Renal cortical epithelial cell (primary cell): ENCODE measurements around the gene LPP. TPM values are rescaled to one million over a fixed set of nuclear protein-coding genes. Genes with fewer than 3 reads are reported as not detected.

Source experiments
- DNase-seq: peaks from one replicate; pipeline ENCODE4 v3.0.0-alpha.2; 2011; ENCODE audit warnings: low read depth
- total RNA-seq: library from RNA; depleted of rRNA; stranded (reverse); fragments of >200 nt; gene quantifications from 2 replicates; pipeline ENCODE4 v1.2.3, GENCODE V29; 2014

LPP gene
- total RNA-seq, 1 donor from 2014 or later = 95.5 TPM

DNA sequence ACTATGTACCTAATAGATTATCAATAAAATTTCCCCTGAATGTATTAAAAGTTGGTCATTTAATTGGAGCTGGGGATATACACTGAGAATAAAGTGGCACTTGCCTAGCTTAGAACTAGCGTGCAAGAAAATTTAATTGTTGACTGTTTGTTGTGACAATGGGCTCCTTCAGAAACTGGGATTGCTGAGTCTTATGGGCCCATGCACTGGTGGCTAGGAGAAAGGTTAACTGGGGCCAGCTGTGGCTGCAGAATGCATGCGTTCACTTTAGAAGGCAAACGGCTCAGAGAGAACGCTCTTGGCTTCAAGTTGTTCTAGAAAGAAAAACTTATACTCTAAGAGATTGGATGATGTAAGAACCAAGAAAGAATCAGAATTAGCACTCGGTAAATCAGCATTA, 18.7 kb upstream of the LPP start:
- DNase-seq = no peak

DNA sequence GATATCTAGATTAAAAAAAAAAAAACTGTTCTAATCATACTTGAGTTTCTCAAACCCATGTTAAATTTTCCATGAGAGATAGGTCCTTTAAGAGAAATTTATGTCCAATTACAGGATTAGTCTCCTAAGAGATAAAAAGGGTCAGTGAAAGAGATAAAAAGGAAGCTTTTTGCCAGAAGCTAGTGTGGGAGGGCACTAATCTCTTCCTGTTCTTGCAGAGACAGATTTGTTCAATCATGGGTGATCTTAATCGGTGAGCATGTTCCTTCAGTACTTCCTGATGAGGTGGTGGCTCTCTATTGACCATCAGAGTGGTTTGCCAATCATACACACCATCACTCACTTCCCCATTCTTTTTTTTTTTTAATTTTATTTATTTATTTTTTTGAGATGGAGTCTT, 16.9 kb upstream of the LPP start:
- DNase-seq = no peak

DNA sequence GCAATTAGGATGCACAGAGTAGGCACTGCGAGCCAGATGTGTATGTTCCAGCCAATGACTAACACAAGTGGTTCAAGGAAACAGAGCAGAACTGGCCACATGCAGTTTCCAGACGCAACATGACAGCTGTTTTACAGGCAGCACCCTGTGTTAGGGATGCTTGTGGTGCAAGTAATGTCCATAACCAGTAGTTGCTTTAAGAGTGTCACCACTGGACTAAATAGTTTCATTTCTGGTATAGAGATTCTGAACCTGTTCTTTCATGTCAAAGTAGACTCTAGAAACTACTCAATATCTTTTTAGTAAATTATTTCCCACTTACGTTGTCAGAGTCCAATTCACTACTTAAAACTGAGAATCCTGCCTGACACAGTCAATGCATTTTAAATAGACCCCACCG, 14.5 kb upstream of the LPP start:
- no peak for DNase-seq

DNA sequence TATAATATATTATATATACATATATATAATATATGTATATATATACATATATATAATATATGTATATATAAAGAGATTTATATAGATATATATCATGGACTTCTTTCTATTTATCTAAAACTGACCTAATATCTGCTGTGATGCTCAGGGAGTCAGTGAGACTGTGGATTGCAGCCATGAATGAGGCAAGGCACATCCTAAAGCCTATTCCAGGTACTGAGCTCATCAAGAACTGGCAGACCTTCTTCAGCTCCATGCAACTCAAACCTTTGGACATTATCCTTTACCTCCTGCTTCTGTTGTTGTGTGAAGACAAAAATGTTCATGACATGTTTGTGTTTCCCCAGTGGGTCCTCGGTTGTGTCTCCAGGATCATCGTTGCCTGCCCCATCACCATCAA, 7.7 kb upstream of the LPP start:
- DNase-seq = no peak

DNA sequence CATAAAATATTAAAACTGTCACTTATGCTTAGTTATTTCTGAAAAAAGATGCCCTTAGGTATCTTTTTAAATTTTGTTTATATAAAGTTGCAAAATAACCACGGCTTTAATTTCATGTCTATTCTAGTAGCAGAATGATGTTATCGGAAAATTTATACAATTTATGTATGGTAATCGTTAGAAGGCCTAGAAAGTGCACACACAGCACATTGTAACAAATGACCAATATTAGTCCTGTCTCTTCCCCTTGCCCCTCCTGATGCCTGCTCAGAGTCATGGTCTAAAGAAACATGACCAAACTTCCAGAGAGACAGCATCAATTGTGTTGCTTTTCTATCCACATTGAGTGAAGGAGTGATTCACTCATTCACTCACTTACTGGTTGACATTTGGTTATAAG, 6.2 kb upstream of the LPP start:
- DNase-seq = no peak

DNA sequence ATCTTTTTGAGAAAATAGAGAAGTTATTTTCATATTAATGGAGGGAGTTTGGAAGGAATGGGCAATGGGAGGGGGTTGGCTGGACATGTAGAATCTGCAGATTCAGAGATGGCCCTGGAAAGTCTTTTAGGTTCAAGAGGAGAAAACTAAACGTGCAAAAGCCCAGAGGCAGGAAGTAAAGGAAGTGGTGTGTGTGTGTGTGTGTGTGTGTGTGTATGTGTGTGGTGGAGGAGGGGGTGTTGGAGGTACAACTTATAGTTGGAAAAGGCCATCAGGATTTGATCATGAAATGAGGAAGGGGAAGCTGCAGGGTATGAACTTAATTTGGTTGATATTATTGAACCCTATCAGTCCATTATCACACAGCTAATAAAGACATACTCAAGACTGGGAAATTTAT, 5.6 kb upstream of the LPP start:
- no peak for DNase-seq

DNA sequence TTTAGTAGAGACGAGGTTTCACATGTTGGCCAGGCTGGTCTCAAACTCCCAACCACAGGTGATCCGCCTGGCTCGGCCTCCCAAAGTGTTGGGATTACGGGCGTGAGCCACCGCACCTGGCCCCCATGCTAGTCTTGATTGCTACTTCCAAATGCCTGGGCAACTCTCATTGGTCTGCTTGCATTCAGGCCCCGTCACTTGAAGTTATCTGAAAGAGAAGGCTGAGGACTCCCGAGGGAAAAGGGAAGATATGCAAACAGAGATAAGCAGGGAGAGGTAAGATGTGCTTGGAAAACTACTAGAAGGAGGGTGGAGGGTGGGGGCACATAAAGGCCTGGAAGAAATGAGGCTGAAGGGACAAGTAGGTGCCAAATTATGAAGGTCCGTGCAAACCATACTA, 4.4 kb upstream of the LPP start:
- DNase-seq = no peak

DNA sequence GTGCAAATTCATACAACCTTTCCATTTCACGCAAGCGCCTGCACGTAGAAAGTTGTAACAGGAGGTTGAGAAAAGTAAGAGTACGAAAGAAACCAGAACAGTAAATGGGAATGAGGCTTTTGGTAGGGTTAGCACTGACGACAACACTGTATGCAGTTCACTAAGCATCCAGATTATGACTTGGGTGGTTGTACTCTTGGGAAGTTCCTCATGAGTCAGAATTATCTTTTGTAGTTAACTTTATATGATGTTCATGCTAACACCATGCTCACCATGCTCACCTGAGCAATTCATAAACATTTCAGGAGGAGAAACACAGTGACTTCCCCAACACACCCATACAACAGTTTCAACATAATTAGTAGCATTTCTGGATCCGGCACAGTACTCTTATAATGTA, 3.0 kb upstream of the LPP start:
- DNase-seq = no peak

DNA sequence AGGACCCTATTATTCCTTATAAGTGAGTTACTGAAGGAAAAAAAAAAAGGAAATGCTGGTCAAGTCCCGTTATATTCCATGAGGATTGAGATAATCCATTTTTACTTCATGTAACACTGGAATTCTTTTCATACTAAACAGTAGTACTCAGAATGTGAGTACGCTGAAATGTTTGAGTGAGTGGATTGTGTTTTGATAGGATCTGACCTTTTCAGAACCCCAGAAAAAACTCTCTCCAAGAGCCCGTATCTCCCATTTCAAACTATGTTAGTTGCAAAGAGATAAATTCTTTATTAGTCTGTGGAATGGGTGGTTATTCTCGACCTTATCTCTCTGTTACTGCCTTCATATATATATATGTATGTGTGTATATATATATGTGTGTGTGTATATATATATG, 2.5 kb upstream of the LPP start:
- no peak for DNase-seq

DNA sequence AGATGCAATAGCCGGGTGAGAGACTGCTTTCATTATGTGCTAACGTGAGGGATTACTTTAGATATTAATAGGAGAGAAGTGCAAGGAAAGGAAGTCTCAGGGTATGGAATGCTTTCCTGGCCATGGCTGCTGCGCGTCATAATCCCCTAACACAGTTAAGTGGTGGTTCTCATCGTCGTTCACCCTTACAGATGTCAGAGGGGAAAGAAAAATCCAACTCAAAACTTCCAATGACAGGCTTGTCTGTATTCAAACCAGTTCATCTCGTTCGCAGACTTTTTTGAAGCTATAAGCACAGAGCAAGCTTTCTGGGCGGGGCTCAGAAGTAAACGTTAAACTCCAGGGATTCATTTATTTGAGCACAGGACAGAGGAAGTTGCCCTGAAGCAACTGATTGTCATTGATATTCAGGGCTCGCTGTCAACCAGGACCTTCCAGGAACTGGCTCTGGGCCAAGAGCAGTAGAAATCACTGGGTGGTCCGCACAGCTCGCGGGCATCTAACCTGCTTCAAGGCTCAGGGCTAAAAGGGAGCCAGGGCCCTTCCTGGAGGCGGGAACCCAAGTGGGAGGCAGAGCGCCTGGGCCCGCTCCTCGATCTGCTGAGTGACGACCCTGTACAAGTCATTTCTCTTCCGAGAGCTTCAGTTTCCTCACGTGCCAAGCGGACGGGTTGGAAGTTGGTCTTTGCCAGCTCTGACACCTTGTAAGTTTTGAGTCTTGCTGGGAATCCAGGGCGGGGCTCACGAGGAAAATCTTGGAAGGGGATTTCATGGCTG, 1.1 kb upstream of the LPP start:
- DNase-seq = no peak

DNA sequence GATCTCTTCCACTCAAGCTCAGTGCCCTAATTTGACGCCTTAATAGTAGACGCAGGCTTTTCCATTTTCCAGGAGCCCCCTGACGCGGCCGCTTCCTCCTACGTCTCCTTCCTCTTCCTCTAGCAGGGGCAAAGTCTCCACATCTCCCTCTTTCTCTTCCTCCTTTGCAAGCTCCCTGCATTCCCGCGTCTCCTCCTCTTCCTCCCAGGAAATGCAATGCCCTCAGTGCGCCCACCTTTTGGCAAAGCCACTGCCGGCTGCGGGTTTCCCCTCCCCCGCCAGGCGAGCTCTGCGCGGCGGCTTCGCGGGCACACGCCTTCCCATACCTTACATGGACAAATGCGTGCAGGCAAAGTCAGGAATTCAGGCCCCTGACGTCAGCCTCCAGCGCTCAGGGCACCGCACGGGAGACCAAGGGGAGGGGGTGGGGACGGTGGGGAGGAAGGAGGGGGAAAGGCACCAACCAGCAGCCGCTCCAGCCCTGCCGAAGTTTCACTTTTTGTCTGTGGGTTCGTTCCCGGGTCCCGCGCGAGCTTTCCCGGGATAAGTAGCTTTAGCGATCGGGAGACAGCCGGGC, 432 bp upstream of the LPP start:
- DNase-seq = peak; percentile 83

DNA sequence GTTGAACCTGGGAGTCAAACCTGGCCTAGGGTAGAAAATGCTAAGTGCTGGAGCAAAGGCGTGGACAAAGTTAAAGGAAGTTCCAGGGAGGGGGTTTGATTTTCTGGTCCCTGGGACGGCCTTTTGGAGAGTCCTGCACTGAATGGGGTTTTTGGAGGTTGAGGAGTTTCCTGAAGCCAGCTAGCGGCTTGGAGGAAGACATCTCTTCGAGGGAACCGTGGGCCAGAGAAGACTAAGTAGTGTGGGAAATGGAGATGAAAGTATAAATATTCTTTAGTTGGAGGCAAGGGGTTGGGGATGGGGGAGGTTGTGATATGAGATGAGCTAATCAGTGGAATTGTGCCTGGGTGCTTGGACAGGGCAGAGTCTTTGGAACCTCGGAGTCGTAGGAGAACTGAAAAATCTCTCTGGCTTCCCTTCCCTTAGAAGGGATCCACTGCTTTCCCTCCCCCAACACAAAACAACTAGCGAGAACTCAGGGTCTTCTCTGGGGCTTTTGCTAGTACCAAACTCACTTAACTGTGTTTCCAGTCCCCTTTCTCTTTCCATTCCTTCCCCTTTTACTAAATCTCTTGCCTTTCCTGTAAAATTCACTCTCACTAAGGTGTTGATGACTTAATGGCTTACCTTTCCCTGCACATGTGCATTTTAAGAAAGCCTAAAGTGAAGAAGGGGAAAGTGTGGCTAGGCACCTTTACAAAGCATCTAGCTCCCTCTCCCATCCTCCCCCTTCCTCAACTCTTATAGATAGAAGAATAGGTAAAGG, 1.0 kb downstream of the LPP start:
- no peak for DNase-seq

DNA sequence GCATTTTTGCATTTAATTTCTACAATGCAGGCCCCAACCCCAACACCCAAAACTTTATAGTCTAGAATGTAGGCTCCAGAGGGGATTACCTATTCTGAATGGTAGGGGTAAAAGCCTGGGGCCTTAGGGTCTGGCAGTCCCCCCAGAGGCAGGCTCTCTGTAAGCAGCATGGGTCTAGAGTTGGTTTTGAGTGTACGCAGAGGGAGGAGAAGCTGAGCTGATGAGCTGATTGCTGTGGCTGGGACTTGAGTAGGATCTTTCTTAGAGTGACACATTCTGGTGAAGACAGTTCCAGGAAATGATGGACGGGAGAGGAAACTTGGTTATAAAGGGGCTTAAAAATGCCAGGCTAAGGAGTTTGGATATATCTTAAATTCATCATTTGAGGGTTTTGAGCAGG, 2.1 kb downstream of the LPP start:
- no peak for DNase-seq

DNA sequence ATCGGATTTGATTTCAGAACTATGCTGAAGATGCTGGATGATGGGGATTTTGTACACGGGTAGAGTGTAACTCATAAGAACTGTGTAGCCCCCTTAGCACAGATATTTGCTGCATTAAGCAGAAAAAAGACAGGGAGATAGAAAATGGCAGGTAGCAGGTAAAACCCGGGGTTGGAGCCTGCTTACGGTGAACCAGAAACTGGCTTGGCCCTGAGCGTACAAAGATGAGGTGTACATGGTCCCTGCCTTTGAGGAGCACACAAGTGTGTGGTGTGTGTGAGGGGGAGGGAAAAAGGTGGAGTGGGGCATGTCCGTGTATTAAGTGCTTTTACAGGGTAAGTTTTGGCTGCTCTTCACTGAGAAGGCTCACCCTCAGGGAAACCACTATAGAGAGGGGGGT, 3.5 kb downstream of the LPP start:
- no peak for DNase-seq

DNA sequence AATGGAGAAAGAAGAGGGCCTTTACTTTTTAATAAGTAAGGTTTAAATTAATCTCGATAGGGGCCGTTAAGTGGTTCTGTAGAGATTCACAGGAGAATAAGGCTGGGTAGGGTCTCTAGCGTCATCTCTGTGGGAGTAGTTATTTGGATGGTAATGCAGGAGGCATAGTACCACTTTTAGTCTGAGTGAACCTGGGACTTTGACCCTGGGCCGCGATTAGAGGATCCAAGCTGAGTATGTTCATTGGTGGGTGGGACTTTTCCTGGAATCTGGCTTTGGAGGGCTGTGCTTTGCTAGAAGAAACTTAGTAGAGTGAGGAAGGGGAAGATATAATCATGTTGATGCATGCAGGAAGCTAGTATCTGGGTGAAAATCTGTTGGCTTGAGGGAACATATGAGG, 4.0 kb downstream of the LPP start:
- no peak for DNase-seq

DNA sequence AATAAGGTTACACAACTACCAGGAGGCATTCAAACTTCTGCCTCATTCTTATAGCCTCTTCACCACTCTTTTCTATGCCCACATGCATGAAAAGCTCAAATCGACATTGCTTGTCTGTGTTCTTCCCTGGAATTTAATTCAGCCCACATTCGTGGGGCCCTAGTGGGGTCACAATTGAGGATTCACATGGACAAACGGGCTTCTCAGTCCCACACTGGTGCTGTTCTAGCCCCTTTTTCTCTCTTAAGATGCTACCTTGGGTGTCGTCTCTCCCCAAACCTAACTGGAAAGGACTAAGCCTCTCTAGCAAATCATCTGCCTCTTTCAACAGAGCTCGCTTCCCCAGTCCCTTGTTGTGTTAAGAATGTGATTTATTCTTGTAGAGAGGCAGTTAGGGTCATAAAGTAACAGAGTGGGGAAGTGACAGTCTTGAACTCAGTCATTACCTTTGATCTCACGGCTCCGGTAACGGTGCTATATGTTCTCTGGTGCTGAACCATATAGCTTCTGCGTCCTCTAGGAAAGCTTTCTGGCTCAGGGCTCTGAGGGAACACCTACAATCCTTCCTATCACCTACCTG, 4.9 kb downstream of the LPP start:
- DNase-seq = no peak

DNA sequence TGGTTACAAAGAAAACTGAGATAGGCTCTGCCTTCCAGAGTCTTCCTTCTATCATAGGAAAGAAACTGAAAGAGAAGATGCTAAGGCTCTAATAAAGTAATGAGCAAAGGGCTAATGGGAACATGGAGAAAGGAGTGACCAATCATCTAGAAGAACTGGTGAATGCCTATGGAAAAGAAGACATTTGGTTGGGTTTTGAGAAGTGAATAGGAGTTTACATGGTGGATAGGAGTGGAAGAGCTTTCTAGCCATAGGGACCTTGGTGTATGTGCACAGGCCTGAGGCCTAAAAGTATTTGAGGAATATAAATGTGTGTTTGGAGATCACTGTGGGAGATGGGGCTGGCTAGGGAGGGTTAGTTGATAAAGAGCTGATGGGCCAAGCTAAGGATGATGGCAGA, 6.8 kb downstream of the LPP start:
- no peak for DNase-seq

DNA sequence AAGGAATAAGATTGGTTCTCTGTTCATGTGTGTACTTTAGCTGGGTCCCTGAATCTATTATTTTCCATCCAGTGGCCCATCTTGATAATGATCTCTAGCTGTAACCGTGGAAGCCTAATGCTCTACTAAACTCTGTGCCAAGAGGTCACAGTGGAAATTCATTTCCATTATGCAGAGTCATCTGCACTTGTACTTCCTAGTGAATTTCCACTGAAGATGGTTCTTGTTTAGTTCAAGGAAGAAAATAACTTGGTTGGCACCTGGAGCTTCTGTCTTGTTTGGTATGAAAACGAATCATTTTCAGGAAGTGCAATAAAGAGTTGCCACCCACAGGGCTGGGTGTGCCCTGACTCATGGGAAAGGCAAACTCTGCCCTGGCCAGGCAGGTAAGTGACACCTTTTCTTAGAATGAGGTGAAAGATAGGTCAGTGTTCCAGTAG, 10.3 kb downstream of the LPP start:
- DNase-seq = peak; percentile 75

DNA sequence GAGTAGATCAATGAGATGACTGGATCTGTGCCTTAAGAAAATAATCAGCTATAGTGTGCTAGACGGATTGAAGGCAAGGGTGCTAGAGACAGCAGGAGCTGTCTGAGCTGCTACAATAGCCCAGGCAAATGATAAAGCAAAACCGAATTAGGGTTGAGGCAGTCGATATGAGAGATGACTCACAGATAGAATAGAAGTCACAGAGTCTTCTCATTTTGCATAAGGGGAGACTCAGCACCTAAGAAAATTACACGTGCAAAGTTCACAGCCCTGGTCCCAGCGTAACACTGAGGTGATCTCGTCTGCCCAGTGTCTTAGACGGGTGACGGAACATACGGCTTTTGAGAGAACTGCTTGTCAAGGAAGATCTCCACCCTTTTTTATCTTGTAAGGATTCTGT, 11.6 kb downstream of the LPP start:
- no peak for DNase-seq

DNA sequence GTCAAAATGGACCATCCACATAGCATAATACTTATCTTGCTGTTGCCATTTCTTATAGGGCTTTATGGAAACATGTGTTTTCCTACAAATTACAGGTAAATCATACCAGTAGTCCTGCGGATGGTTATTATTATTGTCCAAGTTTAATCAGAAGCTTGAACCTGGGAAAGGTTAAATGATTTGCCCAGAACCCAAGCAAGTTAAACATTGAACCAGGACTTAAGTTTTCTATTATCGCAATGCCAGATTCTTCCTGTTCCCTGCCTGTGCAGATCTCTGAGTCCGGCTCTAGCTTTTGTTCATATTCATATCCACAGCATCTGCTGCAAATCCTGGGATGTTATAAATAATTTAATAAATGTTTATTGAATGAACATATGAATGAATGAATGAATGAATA, 12.5 kb downstream of the LPP start:
- peak; percentile 86 for DNase-seq

DNA sequence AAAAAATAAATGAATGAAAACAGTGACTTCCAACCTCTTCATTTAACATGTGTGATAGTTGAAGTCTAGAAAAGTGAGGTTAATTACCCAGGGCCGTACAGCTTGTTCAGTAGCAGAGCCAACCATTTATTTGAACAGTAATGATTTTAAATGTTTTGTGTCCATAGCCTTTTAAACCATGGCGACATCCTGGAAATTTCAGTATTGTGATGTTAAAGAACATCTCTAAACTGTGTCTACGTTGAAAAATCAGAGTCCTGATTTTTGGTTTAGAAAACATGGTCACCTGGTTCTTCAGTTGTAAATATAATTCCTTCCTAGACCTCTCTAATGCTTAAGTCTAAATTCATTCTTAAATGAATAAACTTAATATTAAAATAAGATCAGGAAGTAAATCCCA, 14.2 kb downstream of the LPP start:
- DNase-seq = no peak

DNA sequence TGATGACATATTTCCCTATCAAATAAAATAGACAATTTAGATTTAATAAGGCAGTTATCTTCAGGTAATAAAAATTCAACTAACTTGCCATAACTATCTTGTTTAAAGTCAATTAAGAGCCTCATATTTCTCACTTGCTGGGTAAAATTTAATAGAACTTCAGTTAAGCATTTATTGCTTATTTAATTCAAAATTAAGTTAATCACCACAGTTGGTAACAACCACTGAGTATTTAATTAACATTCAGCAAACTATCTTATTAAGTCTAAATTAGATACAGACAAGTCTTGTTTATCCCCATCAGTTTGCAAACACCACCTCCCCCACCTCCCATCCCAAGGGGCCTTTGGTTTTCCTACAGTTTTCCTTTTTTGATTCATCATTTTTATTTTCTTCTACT, 14.7 kb downstream of the LPP start:
- DNase-seq = no peak
